Measurements from ENCODE around the gene ADAMTS14.

DNA sequence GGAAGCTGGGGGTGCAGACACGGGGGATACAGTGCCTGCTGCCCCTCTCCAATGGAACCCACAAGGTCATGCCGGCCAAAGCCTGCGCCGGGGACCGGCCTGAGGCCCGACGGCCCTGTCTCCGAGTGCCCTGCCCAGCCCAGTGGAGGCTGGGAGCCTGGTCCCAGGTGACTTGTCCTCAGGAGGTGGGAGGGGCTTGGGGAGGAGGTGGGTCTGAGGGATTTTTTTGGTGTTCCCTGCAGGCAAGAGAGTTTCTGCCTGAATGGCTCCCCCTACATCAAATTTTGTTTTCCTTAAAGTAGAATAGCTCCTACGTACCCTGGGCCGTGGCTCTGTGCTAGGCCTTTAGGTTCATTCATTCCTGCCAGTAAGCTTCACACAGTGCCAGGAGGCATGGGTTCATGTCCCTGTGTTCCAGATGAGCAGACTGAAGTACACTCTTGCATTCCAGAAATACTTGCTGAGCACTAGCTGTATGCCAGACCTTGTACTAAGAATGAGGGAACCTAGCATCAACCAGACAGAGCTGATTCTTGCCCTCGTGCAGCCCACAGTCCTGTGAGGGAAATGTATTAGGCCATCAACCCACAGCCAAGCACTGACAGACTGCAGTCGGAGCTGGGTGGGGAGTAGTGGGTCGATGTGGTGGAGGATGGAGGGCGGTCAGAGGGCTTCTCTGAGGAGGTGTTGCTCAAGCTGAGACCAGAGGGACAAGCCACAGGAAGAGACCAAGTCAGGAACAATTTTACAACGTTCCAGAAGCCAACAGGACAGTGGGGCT lies 81.7 kb downstream of the ADAMTS14 start:
- TF ChIP-seq, protein P1, sequence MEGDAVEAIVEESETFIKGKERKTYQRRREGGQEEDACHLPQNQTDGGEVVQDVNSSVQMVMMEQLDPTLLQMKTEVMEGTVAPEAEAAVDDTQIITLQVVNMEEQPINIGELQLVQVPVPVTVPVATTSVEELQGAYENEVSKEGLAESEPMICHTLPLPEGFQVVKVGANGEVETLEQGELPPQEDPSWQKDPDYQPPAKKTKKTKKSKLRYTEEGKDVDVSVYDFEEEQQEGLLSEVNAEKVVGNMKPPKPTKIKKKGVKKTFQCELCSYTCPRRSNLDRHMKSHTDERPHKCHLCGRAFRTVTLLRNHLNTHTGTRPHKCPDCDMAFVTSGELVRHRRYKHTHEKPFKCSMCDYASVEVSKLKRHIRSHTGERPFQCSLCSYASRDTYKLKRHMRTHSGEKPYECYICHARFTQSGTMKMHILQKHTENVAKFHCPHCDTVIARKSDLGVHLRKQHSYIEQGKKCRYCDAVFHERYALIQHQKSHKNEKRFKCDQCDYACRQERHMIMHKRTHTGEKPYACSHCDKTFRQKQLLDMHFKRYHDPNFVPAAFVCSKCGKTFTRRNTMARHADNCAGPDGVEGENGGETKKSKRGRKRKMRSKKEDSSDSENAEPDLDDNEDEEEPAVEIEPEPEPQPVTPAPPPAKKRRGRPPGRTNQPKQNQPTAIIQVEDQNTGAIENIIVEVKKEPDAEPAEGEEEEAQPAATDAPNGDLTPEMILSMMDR (conservative IDR thresholded peaks at IDR 0.05; ENCODE audit: low read depth, low read length), result no peak
- TF ChIP-seq EZH2 (IDR thresholded peaks at IDR 0.05; ENCODE audit: low read length, unreplicated experiment) (no peak), EZH2phosphoT487 (IDR thresholded peaks at IDR 0.05; ENCODE audit: borderline replicate concordance, low read length) (no peak)

Measured in PC-3 (cell line).